Right lobe of liver (tissue), 4 donors: ENCODE results near the gene ZNF333.

ENCODE experiments used
- POLR2A ChIP-seq: fragments of 450-650 bp; IDR thresholded peaks from one replicate; pipeline ENCODE4 v1.6.1; 2017; ENCODE audit warnings: antibody characterized with exemption, mild to moderate bottlenecking
- TF ChIP-seq, protein P1 (sequence below), 4 donors: fragments of 200-600 bp in 3 of 4; fragments of 450-650 bp in 1 of 4; IDR thresholded peaks; one replicate each; pipeline versions ENCODE4 v1.5.1 to v1.8.0; 2016 to 2022; ENCODE audit warnings: antibody characterized with exemption in 4 of 4, mild to moderate bottlenecking in 2 of 4
- donor health status: DM: no; HTN: no; CAD: no.
- donor health status: DM: no; HTN: no; CAD: no.
- donor health status: DM: no; HTN: yes; CAD: no.

DNA sequence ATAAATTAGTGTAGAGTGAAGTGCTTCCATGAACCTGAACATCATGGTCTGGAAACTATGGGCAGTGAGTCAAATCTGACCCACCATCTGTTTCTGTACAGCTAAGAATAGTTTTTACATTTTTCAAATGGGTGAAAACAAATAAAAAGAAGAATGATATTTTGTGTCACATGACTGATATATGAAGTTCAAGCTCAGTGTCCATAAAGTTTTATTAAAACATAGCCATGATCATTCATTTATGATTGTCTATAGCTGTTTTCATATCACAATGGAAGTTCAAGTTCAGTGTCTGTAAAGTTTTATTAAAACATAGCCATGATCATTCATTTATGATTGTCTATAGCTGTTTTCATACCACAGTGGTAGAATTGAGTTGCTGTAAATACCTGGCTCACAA, 42.7 kb downstream of the ZNF333 start:
- TF ChIP-seq, protein P1, sequence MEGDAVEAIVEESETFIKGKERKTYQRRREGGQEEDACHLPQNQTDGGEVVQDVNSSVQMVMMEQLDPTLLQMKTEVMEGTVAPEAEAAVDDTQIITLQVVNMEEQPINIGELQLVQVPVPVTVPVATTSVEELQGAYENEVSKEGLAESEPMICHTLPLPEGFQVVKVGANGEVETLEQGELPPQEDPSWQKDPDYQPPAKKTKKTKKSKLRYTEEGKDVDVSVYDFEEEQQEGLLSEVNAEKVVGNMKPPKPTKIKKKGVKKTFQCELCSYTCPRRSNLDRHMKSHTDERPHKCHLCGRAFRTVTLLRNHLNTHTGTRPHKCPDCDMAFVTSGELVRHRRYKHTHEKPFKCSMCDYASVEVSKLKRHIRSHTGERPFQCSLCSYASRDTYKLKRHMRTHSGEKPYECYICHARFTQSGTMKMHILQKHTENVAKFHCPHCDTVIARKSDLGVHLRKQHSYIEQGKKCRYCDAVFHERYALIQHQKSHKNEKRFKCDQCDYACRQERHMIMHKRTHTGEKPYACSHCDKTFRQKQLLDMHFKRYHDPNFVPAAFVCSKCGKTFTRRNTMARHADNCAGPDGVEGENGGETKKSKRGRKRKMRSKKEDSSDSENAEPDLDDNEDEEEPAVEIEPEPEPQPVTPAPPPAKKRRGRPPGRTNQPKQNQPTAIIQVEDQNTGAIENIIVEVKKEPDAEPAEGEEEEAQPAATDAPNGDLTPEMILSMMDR (IDR thresholded peaks at IDR 0.05): no peak
- no peak for TF ChIP-seq POLR2A
